Kidney glomerular epithelial cell (primary cell): Measurements from ENCODE around the gene OR5AP2.
"Not testable (repeated sequence)": the region's sequence is repeated elsewhere in the genome, so short reads cannot be mapped to it uniquely, and the experiment has no call there.

Experiments used
- DNase-seq: peaks from one replicate; lab custom pipeline; 2025; lab: John Stamatoyannopoulos, UW

Gene OR5AP2

GRCh38 chr11:56642339-56642738 lies at the start of gene OR5AP2:
Gene OR5AP2, minus strand, starts transcription at chr11:56642439. Its CDS starts 0 bp downstream, at chr11:56642439.
- no peak for DNase-seq

GRCh38 chr11:56691179-56691578 lies 48.9 kb upstream of the OR5AP2 start:
- DNase-seq = not testable (repeated sequence)

DNA sequence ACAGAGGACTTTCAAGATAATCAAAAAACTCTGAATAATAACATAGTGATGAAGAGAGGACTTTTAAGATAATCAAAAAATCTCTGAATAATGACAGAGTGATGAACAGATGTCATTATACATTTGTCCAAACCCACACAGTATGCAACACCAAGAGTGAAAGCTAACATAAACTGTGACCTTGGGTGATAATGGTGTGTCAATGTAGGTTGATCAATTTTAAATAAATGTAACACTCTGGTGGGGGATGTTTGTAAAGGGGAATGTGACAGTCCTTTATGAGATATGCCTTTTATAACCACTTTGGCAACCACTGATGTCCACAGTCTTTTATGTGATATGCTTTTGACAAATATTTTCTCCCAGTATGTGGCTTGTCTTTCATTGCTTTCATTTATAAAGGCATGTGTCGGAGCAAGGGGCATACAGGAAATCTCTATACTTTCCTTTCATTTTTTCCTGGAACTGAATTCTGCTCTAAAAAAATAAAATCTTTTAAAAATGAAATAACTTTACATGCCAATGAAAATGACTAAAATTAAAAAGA lies 46.4 kb upstream of the OR5AP2 start:
- DNase-seq = no peak

- no peak for DNase-seq
Measured at GRCh38 chr11:56670984-56671383, 28.7 kb upstream of the OR5AP2 start.

DNA sequence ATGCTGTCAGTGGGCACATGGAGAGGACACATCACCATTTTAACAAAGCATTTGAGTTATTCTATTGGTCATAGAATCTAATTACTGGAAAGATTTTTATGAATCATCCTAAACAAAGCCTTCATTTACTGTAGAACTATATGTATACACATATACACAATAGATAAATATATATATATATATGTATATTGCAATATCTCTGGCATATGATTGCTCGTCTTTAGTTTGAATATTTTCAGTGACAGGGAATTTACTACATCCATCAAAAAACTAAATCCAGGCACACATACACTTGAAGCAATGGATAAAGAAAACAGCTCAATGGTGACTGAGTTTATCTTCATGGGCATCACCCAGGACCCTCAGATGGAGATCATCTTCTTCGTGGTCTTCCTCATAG lies 21.1 kb upstream of the OR5AP2 start, which contains the start of gene OR5AR1:
OR5AR1 (plus strand) TSS at position 301 of the 400 bp plus-strand sequence; CDS start at position 301, 0 bp downstream.
- no peak for DNase-seq

DNA sequence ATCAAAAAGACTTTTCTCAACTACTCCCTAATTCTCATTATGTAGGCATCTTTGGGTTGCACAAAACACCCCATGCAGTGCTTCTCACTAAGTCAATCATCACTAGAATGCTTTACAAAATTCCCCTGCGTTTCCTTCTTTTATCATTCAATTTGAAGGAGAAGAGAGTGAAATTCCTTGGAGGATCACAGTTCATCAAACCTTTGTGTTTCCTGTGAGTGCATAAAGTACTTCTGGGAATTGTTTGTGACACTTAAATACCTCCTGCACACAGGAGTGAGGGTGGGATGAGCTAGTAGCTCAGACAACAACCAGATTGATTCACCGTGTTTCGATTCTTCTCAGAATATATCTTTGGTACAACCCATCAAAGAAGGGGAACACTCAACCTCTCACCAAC lies 17.5 kb upstream of the OR5AP2 start:
- no peak for DNase-seq

DNA sequence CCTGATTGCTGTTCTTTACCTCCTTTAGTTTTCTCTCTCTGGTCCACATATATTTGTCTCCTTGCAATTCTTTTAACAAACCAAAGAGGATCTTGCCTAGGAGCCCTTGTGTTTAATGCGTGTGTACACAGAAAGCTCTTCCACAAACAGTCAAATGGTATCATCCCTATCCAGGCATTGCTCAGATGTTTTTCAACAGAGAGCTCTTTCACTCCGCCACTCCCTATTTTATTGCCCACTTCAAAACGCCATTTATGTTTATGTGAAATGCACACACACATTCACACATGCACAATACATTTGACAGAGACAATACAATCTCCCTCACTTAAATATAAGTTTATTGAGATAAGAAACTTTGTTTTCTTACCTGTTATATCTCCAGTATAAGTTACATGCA lies 4.7 kb downstream of the OR5AP2 start:
- no peak for DNase-seq

DNA sequence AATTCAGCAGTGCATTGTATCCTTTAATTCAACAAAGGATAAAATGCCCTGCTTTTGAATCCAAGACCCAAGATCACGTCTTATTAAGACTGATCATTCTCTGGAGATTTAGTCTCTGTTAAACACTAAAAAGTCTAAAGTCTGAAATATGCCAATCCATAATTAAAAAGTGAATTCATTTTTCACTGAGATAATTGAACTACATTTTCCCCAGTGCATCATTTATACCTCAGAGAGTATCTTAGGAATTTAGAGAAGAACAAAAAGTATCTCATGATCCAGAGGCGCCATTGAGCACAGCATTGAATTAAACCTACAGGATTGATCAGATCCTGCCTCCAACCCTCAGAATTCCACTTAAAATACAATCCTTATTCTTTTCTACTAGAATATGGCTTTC lies 5.4 kb downstream of the OR5AP2 start:
- DNase-seq = no peak

GRCh38 chr11:56632329-56632728 lies 9.9 kb downstream of the OR5AP2 start:
- no peak for DNase-seq

DNA sequence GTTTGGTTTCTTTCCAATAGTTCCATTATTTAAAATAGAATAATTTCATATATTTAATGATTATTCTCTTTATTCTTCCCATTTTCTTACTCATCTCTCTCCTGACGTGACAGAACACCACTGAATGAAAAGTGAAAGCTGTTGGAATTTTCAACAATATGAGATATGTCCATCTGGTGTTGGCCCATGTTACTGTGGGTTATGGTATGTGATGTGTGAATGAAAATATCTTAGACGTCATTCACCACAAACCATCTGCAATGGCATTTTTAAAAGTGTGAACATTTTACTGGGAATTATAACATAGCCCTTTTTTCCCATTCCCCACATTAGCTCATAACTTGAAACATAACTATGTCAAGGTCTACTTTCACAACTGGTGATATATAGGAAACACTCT lies 16.3 kb downstream of the OR5AP2 start:
- DNase-seq = no peak

- peak; percentile 88 for DNase-seq
Measured at GRCh38 chr11:56624661-56625110, 17.6 kb downstream of the OR5AP2 start.

GRCh38 chr11:56611174-56611573 lies 31.1 kb downstream of the OR5AP2 start:
- no peak for DNase-seq

- DNase-seq = not testable (repeated sequence)
Measured at GRCh38 chr11:56592088-56592717, 50.0 kb downstream of the OR5AP2 start.
